Neuron (in vitro differentiated cells): ENCODE results near the gene NFATC3.

Experiments used
- H2AFZ ChIP-seq: one replicate; pipeline ENCODE4 v1.6.1; 2013; ENCODE audit warnings: low read depth, mild to moderate bottlenecking, inconsistent platforms, low read length, moderate library complexity
- H3K27me3 ChIP-seq: one replicate; pipeline ENCODE4 v1.6.1; 2013; ENCODE audit warnings: low read length; ENCODE audit not compliant: insufficient read depth
- H3K36me3 ChIP-seq: one replicate; pipeline ENCODE4 v1.6.1; 2013; ENCODE audit warnings: low read length; ENCODE audit not compliant: insufficient read depth
- H3K4me1 ChIP-seq: one replicate; pipeline ENCODE4 v1.6.1; 2013; ENCODE audit warnings: low read length; ENCODE audit not compliant: insufficient read depth
- H3K4me3 ChIP-seq: 2 replicates; pipeline ENCODE4 v1.5.1; 2013; ENCODE audit warnings: mild to moderate bottlenecking, low read length, moderate library complexity
- H3K9me3 ChIP-seq: one replicate; pipeline ENCODE4 v1.6.1; 2013; ENCODE audit warnings: low read length

The NFATC3 gene

DNA sequence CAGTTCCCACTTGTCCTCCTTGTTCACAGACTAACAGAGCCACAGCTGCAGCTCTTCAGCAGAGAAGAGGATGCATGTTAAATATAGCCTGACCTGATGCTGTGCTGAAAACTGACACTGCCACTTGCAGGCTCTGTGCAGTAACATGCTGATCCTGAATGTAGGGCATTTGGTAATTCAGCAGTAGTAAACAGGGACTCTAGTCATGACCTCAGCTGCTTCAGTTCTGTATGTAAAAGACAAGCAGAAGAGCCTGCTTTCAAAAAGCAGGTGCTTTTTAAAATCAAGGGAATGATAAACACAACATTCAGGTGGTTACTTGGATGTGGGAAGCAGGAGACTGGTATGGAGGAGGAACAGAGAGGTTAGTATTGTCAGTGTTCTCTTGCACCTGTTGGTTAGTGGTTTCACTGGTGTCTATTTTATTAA, 116.9 kb downstream of the NFATC3 start:
- Histone ChIP-seq H3K4me1 (no peaks in the 10 kb centered on the region), H3K4me3 (no peak overlapping the region), H3K36me3 (no peaks in the 10 kb centered on the region), H3K9me3 (no peaks in the 10 kb centered on the region), H2AFZ (no peak overlapping the region), H3K27me3 (no peaks in the 10 kb centered on the region)

- Histone ChIP-seq H3K9me3 (peaks cover 2% of the 10 kb centered on the region), H3K27me3 (no peaks in the 10 kb centered on the region), H3K4me1 (no peaks in the 10 kb centered on the region), H3K4me3 (no peak overlapping the region), H2AFZ (no peak overlapping the region), H3K36me3 (no peaks in the 10 kb centered on the region)
Observed at GRCh38 chr16:68206245-68206644, 121.1 kb downstream of the NFATC3 start.

DNA sequence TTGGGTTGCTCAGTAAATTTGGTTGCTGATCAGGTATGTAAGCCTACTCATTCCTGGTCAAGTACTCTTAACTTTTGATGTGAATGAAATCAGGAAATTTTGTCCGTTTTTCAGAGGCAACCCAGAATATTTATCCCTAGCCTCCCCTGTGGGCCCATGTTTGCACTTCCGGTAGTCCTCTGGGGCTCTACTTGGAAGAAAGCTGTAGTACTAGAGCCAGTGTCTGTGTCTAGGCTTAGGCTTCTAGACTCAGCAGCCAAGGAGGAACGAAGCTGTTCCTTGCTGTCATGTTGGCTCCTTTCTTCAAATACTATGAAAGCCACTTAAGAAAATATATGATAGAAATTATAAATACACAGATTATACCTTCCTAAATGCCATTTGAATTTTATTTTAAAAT, 129.6 kb downstream of the NFATC3 start:
- Histone ChIP-seq H3K27me3 (no peaks in the 10 kb centered on the region), H3K36me3 (no peaks in the 10 kb centered on the region), H3K9me3 (no peaks in the 10 kb centered on the region), H2AFZ (no peak overlapping the region), H3K4me3 (no peak overlapping the region), H3K4me1 (no peaks in the 10 kb centered on the region)

GRCh38 chr16:68215302-68215701, 130.1 kb downstream of the NFATC3 start:
- no peak overlapping the region for H3K4me3 ChIP-seq
- no peaks in the 10 kb centered on the region for H3K9me3 ChIP-seq
- H3K27me3 ChIP-seq = no peaks in the 10 kb centered on the region
- H3K36me3 ChIP-seq = no peaks in the 10 kb centered on the region
- H2AFZ ChIP-seq = no peak overlapping the region
- no peaks in the 10 kb centered on the region for H3K4me1 ChIP-seq

DNA sequence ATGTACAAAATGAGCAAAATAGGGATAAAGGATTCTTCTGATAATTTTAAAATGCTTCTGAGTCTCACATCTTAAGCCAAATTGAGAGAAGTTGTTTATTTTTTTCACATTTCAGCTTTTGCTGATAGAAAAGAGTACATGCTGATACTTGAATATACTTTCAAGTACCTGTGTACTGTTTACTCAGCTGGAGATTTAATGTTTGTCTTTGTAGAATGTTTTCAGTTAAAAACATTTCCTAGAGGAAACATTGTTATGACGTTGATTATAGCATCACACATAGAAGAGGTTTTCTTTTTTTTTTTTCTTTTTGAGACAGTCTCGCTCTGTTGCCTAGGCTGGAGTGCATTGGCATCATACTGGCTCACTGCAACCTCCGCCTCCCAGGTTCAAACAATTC, 131.1 kb downstream of the NFATC3 start:
- peaks cover 3% of the 10 kb centered on the region for H3K36me3 ChIP-seq
- H3K9me3 ChIP-seq = no peaks in the 10 kb centered on the region
- H3K4me3 ChIP-seq = no peak overlapping the region
- no peak overlapping the region for H2AFZ ChIP-seq
- H3K4me1 ChIP-seq = no peaks in the 10 kb centered on the region
- no peaks in the 10 kb centered on the region for H3K27me3 ChIP-seq

DNA sequence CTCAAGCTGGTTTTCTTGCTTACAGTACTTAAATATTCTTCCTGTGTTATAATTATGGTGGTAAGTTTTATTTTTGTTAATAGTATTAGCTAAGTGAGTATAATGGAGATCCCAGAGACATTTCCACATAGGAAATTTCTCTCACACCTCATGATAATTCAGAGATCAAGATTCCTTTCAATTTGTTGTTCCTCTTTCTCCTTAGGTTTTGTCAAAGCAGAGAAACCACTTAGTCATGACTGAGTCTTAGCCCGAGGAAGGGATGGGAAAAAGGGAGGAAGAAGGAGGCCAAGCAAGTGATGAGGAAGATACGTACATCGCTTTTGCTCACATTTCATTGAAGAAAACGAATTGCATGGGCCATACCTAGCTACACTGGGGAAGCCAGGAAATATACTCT, 132.3 kb downstream of the NFATC3 start:
- Histone ChIP-seq H2AFZ (no peak overlapping the region), H3K27me3 (no peaks in the 10 kb centered on the region), H3K36me3 (peaks cover 4% of the 10 kb centered on the region), H3K9me3 (no peaks in the 10 kb centered on the region), H3K4me3 (no peak overlapping the region), H3K4me1 (no peaks in the 10 kb centered on the region)

- Histone ChIP-seq H3K27me3 (no peaks in the 10 kb centered on the region), H3K4me3 (no peak overlapping the region), H2AFZ (no peak overlapping the region), H3K9me3 (no peaks in the 10 kb centered on the region), H3K36me3 (peaks cover 4% of the 10 kb centered on the region), H3K4me1 (no peaks in the 10 kb centered on the region)
Observed at GRCh38 chr16:68219725-68220351, 134.7 kb downstream of the NFATC3 start.

GRCh38 chr16:68223072-68223471, 137.9 kb downstream of the NFATC3 start:
- Histone ChIP-seq H2AFZ (no peak overlapping the region), H3K4me1 (no peaks in the 10 kb centered on the region), H3K36me3 (peaks cover 14% of the 10 kb centered on the region), H3K27me3 (no peaks in the 10 kb centered on the region), H3K9me3 (no peaks in the 10 kb centered on the region), H3K4me3 (no peak overlapping the region)

- Histone ChIP-seq H3K4me1 (no peaks in the 10 kb centered on the region), H3K9me3 (no peaks in the 10 kb centered on the region), H2AFZ (no peak overlapping the region), H3K36me3 (peaks cover 13% of the 10 kb centered on the region), H3K27me3 (no peaks in the 10 kb centered on the region), H3K4me3 (no peak overlapping the region)
Observed at GRCh38 chr16:68226116-68226515, 140.9 kb downstream of the NFATC3 start.

DNA sequence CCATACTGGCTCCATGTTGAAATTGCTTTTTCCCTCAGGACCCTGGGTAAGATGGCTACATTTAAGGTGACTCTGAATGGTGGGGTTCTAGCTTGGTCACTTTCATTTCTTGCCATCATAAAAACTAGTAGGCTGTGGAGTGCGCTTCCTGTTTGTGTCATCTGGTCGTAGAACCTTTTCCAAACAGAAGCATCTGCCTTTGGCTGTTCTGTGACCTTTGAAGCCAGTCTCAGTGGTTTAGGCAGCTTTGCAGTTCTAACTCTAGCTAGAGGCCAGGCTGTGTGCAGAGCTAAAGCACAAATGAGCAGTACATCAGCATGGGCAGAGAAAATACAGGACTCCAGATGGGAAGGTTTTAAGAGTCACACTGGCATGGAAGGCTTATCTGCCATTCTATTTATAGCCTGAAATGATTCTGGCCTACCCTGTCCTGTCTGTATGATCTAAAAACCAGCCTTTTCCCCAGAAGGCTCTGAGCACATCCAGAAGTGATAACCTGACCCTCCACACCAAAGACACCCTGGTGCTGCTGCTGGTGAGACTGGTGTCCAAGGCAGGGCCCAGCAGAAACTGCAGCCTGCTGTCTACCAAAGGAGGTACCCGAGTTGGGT, 142.1 kb downstream of the NFATC3 start:
- H3K4me1 ChIP-seq = no peaks in the 10 kb centered on the region
- no peak overlapping the region for H2AFZ ChIP-seq
- H3K4me3 ChIP-seq = no peak overlapping the region
- H3K27me3 ChIP-seq = no peaks in the 10 kb centered on the region
- no peaks in the 10 kb centered on the region for H3K9me3 ChIP-seq
- peaks cover 10% of the 10 kb centered on the region for H3K36me3 ChIP-seq

GRCh38 chr16:68227850-68228553, 142.8 kb downstream of the NFATC3 start:
- Histone ChIP-seq H3K27me3 (no peaks in the 10 kb centered on the region), H3K4me1 (no peaks in the 10 kb centered on the region), H3K9me3 (no peaks in the 10 kb centered on the region), H3K36me3 (peaks cover 10% of the 10 kb centered on the region), H3K4me3 (no peak overlapping the region), H2AFZ (no peak overlapping the region)

- no peak overlapping the region for H2AFZ ChIP-seq
- H3K4me3 ChIP-seq = no peak overlapping the region
- H3K36me3 ChIP-seq = peaks cover 10% of the 10 kb centered on the region
- H3K27me3 ChIP-seq = no peaks in the 10 kb centered on the region
- H3K4me1 ChIP-seq = no peaks in the 10 kb centered on the region
- no peaks in the 10 kb centered on the region for H3K9me3 ChIP-seq
Observed at GRCh38 chr16:68228652-68229051, 143.5 kb downstream of the NFATC3 start.

GRCh38 chr16:68229431-68230175, 144.4 kb downstream of the NFATC3 start:
- H3K4me1 ChIP-seq = no peaks in the 10 kb centered on the region
- H3K36me3 ChIP-seq = peaks cover 10% of the 10 kb centered on the region
- no peaks in the 10 kb centered on the region for H3K27me3 ChIP-seq
- H2AFZ ChIP-seq = no peak overlapping the region
- H3K9me3 ChIP-seq = no peaks in the 10 kb centered on the region
- no peak overlapping the region for H3K4me3 ChIP-seq
